NT2/D1 (cell line): ENCODE measurements around the gene BSPRY.

ENCODE experiments used
- SUZ12 ChIP-seq: IDR thresholded peaks from 2 replicates; pipeline ENCODE4 v1.6.1; 2011; ENCODE audit not compliant: insufficient read length, insufficient read depth; ENCODE audit errors: extremely low read depth
- YY1 ChIP-seq: IDR thresholded peaks from 2 replicates; pipeline ENCODE4 v1.6.1; 2011; ENCODE audit not compliant: insufficient read length, insufficient read depth
- ZNF274 ChIP-seq: IDR thresholded peaks from 2 replicates; pipeline ENCODE4 v1.6.1; 2011; ENCODE audit warnings: mild to moderate bottlenecking, low read depth, low read length

GRCh38 chr9:113328045-113328782, 21.1 kb upstream of the BSPRY start:
- no peak for TF ChIP-seq ZNF274
- no peak for TF ChIP-seq YY1
- TF ChIP-seq SUZ12, result no peak
